ENCODE measurements around the gene ATOX1. TPM values are rescaled to one million over a fixed set of nuclear protein-coding genes. Genes with fewer than 3 reads are reported as not detected.

Gene ATOX1
- total and polyA plus RNA-seq, 9 of the 15 experiments (the other 6 are each of a cell fraction or from before 2014, with no cell fraction given) = 59.2 to 318 (median 86.2) TPM

- TF ChIP-seq CREB3L1 (IDR thresholded peaks at IDR 0.05; ENCODE audit: borderline replicate concordance, low read depth) (0 out of 2 replicates have a peak, but pooled peaks have one; percentile 33), ELF2 (CRISPR knock-in tag; IDR thresholded peaks at IDR 0.05) (peak; percentile 30; the same call in 1 of the 2 replicates), ARNT (IDR thresholded peaks at IDR 0.05) (no peak), NCOR1 (IDR thresholded peaks at IDR 0.05) (no peak), UBTF (IDR thresholded peaks at IDR 0.05; ENCODE audit: borderline replicate concordance in 1 of 2, low read depth in 2 of 2, low read length in 2 of 2) (peak; percentile 92 to 93; a peak in 3 of 4 replicates), TSC22D4 (tag; IDR thresholded peaks at IDR 0.05) (no peak), RB1 (IDR thresholded peaks at IDR 0.05; ENCODE audit: low read depth) (peak; percentile 53; the same call in 1 of the 2 replicates), ZNF436 (CRISPR knock-in tag; IDR thresholded peaks at IDR 0.05) (no peak), MYBL2 (IDR thresholded peaks at IDR 0.05; ENCODE audit: low read depth) (no peak), MYBL2 (CRISPR knock-in tag; IDR thresholded peaks at IDR 0.05; ENCODE audit: borderline replicate concordance) (no peak), NR1H2 (CRISPR knock-in tag; IDR thresholded peaks at IDR 0.05) (0 out of 2 replicates have a peak, but pooled peaks have one; percentile 34), ZMIZ1 (IDR thresholded peaks at IDR 0.05; ENCODE audit: low read depth in 2 of 2, low read length in 2 of 2) (no peak), ETV1 (tag; conservative IDR thresholded peaks at IDR 0.05; ENCODE audit: low read depth) (peak; percentile 67; the same call in 1 of the 2 replicates), E2F8 (IDR thresholded peaks at IDR 0.05; ENCODE audit: low read depth, partially characterized antibody) (no peak), TCF15 (CRISPR knock-in tag; IDR thresholded peaks at IDR 0.05) (no peak)
Measured at GRCh38 chr5:151770383-151771258, 12.2 kb upstream of the ATOX1 start (continued).
